Esophagus muscularis mucosa (tissue), 4 donors: ENCODE measurements around the gene CARMIL1. TPM values are rescaled to one million over a fixed set of nuclear protein-coding genes. Genes with fewer than 3 reads are reported as not detected.
A peak's percentile ranks its signal among the peaks of the same experiment; 100 is the strongest.

Experiments used
- DNase-seq: peaks from one replicate; pipeline ENCODE4 v3.0.0-alpha.2; 2017; ENCODE audit errors: extremely low spot score
- H3K27ac ChIP-seq, 4 donors: fragments of 200-600 bp; sonication (generic); replicated peaks in 1 of 4; 1 replicate in 3 of 4; 2 replicates in 1 of 4; pipeline ENCODE4 v1.5.1; 2016 to 2019; ENCODE audit warnings: mild to moderate bottlenecking in 1 of 4
- H3K27me3 ChIP-seq, 4 donors: fragments of 200-600 bp; sonication (generic); one replicate each; pipeline versions ENCODE4 v1.5.1 to v1.6.0; 2016 to 2019
- H3K36me3 ChIP-seq, 4 donors: fragments of 200-600 bp; sonication (generic); one replicate each; pipeline ENCODE4 v1.5.1; 2016 to 2019
- H3K4me1 ChIP-seq, 4 donors: fragments of 200-600 bp; sonication (generic); one replicate each; pipeline ENCODE4 v1.5.1; 2016 to 2019
- H3K4me3 ChIP-seq, 4 donors: fragments of 200-600 bp; sonication (generic); 1 replicate in 2 of 4; 2 replicates in 2 of 4; pipeline ENCODE4 v1.5.1; 2016 to 2019; ENCODE audit warnings: mild to moderate bottlenecking in 4 of 4, moderate library complexity in 1 of 4
- H3K9me3 ChIP-seq, 4 donors: fragments of 200-600 bp; sonication (generic); 1 replicate in 3 of 4; 2 replicates in 1 of 4; pipeline ENCODE4 v1.5.1; 2016 to 2019
- EP300 ChIP-seq: sonication (generic); formaldehyde crosslinking; IDR thresholded peaks from one replicate; pipeline ENCODE4 v1.6.1; 2017; ENCODE audit warnings: antibody characterized with exemption
- POLR2A ChIP-seq: fragments of 450-650 bp; IDR thresholded peaks from one replicate; pipeline ENCODE4 v1.6.1; 2017; ENCODE audit warnings: antibody characterized with exemption, moderate library complexity, mild to moderate bottlenecking, low read depth
- POLR2AphosphoS5 ChIP-seq, 2 donors: sonication (generic); formaldehyde crosslinking; IDR thresholded peaks; one replicate each; pipeline ENCODE4 v1.6.1; 2017; ENCODE audit warnings: antibody characterized with exemption in 2 of 2
- WGBS: methylation state at CpG from one replicate; pipeline ENCODE4 v1.1.5; 2018; 5-methylcytosine and 5-hydroxymethylcytosine counted together
- intact Hi-C: fragments of 100-400 bp; cut with DNase I; formaldehyde crosslinking; loops from one replicate; pipeline ENCODE4 v1.15.1; 2023
- total RNA-seq, 4 donors: library from RNA; depleted of rRNA; stranded (reverse); fragments of >200 nt; gene quantifications; one replicate each; pipeline versions ENCODE4 v1.1.0 to v1.2.1, GENCODE V29; 2016
- TF ChIP-seq, protein P1 (sequence below), 3 experiments: fragments of 200-600 bp in 2 of 3; fragments of 450-650 bp in 1 of 3; sonication (generic) in 2 of 3; IDR thresholded peaks; one replicate each; pipeline ENCODE4 v1.5.1; 2017 to 2019; ENCODE audit warnings: antibody characterized with exemption in 3 of 3, mild to moderate bottlenecking in 2 of 3, moderate library complexity in 1 of 3

CARMIL1 gene
- total RNA-seq, 4 donors from 2014 or later = 10.0 to 12.1 (median 11.1) TPM

DNA sequence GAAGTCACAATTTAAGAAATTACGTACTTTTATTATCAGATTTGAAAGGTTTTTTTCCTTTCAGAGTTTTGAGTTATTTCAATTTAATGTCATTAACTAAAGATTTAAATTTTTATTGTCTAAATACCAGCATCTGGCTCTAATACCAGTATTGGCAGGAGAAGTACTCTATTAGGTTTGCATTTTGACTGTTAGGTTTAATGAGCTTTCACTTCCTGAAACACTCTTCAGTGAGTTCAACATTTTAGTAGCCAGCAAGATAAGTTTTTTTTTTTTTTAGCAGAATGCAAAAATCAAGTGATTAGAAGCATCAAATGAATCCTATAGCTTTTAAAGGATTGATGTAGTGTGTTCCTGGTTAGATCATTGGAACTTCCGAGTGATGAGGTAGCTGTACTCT, 338.8 kb downstream of the CARMIL1 start:
- no peaks in the 10 kb centered on the region for H3K27me3 ChIP-seq
- no peaks in the 10 kb centered on the region for H3K9me3 ChIP-seq
- no peak overlapping the region for H3K4me3 ChIP-seq
- H3K4me1 ChIP-seq = no peaks in the 10 kb centered on the region
- TF ChIP-seq EP300 = no peak
- no peak for TF ChIP-seq POLR2AphosphoS5 (IDR thresholded peaks at IDR 0.05)
- no peak for TF ChIP-seq POLR2A
- TF ChIP-seq, protein P1, sequence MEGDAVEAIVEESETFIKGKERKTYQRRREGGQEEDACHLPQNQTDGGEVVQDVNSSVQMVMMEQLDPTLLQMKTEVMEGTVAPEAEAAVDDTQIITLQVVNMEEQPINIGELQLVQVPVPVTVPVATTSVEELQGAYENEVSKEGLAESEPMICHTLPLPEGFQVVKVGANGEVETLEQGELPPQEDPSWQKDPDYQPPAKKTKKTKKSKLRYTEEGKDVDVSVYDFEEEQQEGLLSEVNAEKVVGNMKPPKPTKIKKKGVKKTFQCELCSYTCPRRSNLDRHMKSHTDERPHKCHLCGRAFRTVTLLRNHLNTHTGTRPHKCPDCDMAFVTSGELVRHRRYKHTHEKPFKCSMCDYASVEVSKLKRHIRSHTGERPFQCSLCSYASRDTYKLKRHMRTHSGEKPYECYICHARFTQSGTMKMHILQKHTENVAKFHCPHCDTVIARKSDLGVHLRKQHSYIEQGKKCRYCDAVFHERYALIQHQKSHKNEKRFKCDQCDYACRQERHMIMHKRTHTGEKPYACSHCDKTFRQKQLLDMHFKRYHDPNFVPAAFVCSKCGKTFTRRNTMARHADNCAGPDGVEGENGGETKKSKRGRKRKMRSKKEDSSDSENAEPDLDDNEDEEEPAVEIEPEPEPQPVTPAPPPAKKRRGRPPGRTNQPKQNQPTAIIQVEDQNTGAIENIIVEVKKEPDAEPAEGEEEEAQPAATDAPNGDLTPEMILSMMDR (IDR thresholded peaks at IDR 0.05) = no peak
- H3K27ac ChIP-seq = no peak overlapping the region
- H3K36me3 ChIP-seq = no peaks in the 10 kb centered on the region
- WGBS = 81% methylated on average over 2 of the region's 2 CpGs
- no peak for DNase-seq
- intact Hi-C loops = no loop called here

DNA sequence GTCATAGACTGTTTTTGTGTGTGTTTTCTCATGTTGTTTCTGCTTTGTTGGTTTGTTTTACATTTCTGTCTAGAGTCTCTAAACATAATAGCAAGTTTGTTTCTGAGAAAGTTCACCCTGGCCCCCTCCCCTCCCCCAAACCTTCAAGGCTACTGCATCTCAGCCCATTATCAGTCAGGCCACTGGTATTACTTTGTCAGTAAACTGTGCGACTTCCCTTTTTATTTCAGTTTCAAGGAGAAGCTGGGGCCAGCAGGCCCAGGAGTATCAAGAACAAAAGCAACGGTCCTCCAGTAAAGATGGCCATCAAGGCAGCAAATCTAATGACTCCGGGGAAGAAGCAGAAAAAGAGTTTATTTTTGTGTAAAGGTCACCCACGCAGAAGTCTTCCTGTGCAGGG, 340.0 kb downstream of the CARMIL1 start:
- Histone ChIP-seq H3K9me3 (no peaks in the 10 kb centered on the region), H3K4me1 (no peaks in the 10 kb centered on the region), H3K27ac (no peak overlapping the region), H3K4me3 (no peak overlapping the region), H3K27me3 (no peaks in the 10 kb centered on the region), H3K36me3 (no peaks in the 10 kb centered on the region)
- 73% methylated on average over 4 of the region's 4 CpGs for WGBS
- no peak for TF ChIP-seq EP300
- no peak for TF ChIP-seq POLR2A
- no peak for TF ChIP-seq POLR2AphosphoS5 (IDR thresholded peaks at IDR 0.05)
- TF ChIP-seq, protein P1 (IDR thresholded peaks at IDR 0.05) = no peak
- intact Hi-C loops = no loop called here
- DNase-seq = peak; percentile 70

DNA sequence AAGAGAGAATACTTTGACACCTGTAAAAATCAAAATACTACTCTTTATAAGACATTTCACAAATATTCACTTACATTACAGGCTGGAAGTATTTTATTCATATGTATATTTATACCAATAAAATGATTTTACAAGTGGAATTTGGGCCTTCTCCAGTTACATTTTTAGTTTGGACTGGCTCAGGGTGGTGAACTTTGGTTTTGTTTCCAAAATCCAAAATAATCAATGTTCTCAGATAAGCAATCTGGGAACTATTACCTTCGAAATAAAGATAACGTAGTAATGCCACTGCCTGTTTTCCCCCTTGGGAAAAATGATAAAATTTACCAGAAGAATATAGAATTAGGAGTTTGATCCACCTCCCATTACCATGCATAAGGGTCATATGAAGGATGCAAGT, 341.2 kb downstream of the CARMIL1 start:
- no peak overlapping the region for H3K4me3 ChIP-seq
- H3K9me3 ChIP-seq = no peaks in the 10 kb centered on the region
- intact Hi-C loops = no loop called here
- 83% methylated on average over 2 of the region's 2 CpGs for WGBS
- no peaks in the 10 kb centered on the region for H3K27me3 ChIP-seq
- no peak overlapping the region for H3K27ac ChIP-seq
- no peak for TF ChIP-seq EP300
- TF ChIP-seq, protein P1 (IDR thresholded peaks at IDR 0.05) = no peak
- TF ChIP-seq POLR2AphosphoS5 (IDR thresholded peaks at IDR 0.05) = no peak
- no peak for TF ChIP-seq POLR2A
- H3K36me3 ChIP-seq = no peaks in the 10 kb centered on the region
- no peak for DNase-seq
- no peaks in the 10 kb centered on the region for H3K4me1 ChIP-seq

- no peaks in the 10 kb centered on the region for H3K4me1 ChIP-seq
- TF ChIP-seq EP300 (no peak), POLR2A (no peak), POLR2AphosphoS5 (IDR thresholded peaks at IDR 0.05) (no peak)
- TF ChIP-seq, protein P1 (IDR thresholded peaks at IDR 0.05) = no peak
- no peaks in the 10 kb centered on the region for H3K9me3 ChIP-seq
- H3K36me3 ChIP-seq = no peaks in the 10 kb centered on the region
- peak; percentile 66 for DNase-seq
- H3K4me3 ChIP-seq = no peak overlapping the region
- intact Hi-C loops = no loop called here
- H3K27me3 ChIP-seq = peaks cover 0 to 3% (median 0%) of the 10 kb centered on the region in 4 donors
- H3K27ac ChIP-seq = no peak overlapping the region
- 42% methylated on average over 1 of the region's 1 CpG for WGBS
Measured at GRCh38 chr6:25623065-25623464, 343.9 kb downstream of the CARMIL1 start.

DNA sequence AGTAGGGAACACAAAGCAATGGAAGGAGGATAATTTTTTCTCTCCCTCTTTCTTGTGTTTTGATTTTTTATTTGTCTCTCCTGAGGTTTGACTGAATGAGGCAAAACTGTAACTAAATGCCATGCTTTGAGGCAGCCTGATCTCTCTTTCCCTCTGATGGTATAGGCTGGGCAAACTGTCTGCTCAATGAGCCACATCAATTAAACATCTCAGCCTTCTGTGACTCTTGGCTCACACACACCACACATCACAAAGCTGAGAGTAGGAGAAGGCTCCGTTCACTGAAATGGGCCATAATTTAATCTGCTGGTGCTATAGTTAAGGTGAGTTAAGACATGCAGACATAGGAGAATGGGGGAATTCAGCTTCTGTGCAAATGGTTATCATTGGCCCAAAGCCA, 344.7 kb downstream of the CARMIL1 start:
- Histone ChIP-seq H3K27me3 (peaks cover 0 to 3% (median 0%) of the 10 kb centered on the region in 4 donors), H3K9me3 (no peaks in the 10 kb centered on the region), H3K36me3 (no peaks in the 10 kb centered on the region), H3K27ac (no peak overlapping the region), H3K4me1 (no peaks in the 10 kb centered on the region), H3K4me3 (no peak overlapping the region)
- WGBS = 55% methylated on average over 1 of the region's 1 CpG
- DNase-seq = peak; percentile 45
- TF ChIP-seq EP300 (no peak), POLR2AphosphoS5 (IDR thresholded peaks at IDR 0.05) (no peak), POLR2A (no peak)
- TF ChIP-seq, protein P1 (IDR thresholded peaks at IDR 0.05) = no peak
- intact Hi-C loops = no loop called here
